H1 (cell line): ENCODE results near the gene DHDDS. TPM values are rescaled to one million over a fixed set of nuclear protein-coding genes. Genes with fewer than 3 reads are reported as not detected.
A peak's percentile ranks its signal among the peaks of the same experiment; 100 is the strongest.

Experiments used
- CTCF ChIA-PET: fragments of 300-600 bp; sonication (Branson Sonifier 250); formaldehyde crosslinking; loops from one replicate; lab custom pipeline; 2021; ENCODE audit not compliant: partially characterized antibody; lab: Charles Lee
- POLR2A ChIA-PET: fragments of 300-600 bp; sonication (Branson Sonifier 250); formaldehyde crosslinking; loops from one replicate; lab custom pipeline; 2021; ENCODE audit warnings: inconsistent platforms; ENCODE audit not compliant: partially characterized antibody; lab: Charles Lee
- DNase-seq, 2 experiments: peaks; one replicate each; pipeline versions ENCODE4 v3.0.0 to v3.0.0-alpha.2; 2010 to 2022; ENCODE audit warnings: low spot score in 2 of 2, low read depth in 1 of 2, mixed read lengths in 1 of 2
- FAIRE-seq: peaks from 2 replicates; lab custom pipeline; 2011; peaks lifted over from hg19 to GRCh38; lab: Jason Lieb, UNC
- H2AFZ ChIP-seq: 2 replicates; pipeline ENCODE4 v1.8.1; 2012; ENCODE audit warnings: low read length, inconsistent platforms
- H2AK5ac ChIP-seq: 2 replicates; pipeline ENCODE4 v1.6.1; 2013; ENCODE audit warnings: low read depth, low read length
- H2BK120ac ChIP-seq: replicated peaks from 2 replicates; pipeline ENCODE3; 2013; ENCODE audit warnings: low read depth, low read length, inconsistent platforms
- H2BK12ac ChIP-seq: 2 replicates; pipeline ENCODE4 v1.6.1; 2013; ENCODE audit warnings: low read depth, low read length
- H2BK15ac ChIP-seq: 2 replicates; pipeline ENCODE4 v1.6.1; 2013; ENCODE audit warnings: low read length
- H2BK20ac ChIP-seq: 2 replicates; pipeline ENCODE4 v1.6.1; 2013; ENCODE audit warnings: low read length
- H2BK5ac ChIP-seq: 2 replicates; pipeline ENCODE4 v1.6.1; 2013; ENCODE audit warnings: low read depth, low read length
- H3K14ac ChIP-seq: 2 replicates; pipeline ENCODE4 v1.6.1; 2013; ENCODE audit warnings: inconsistent platforms; ENCODE audit not compliant: insufficient read length
- H3K18ac ChIP-seq: 2 replicates; pipeline ENCODE4 v1.6.1; 2013; ENCODE audit warnings: low read length; ENCODE audit errors: extremely low read depth
- H3K23ac ChIP-seq: 2 replicates; pipeline ENCODE4 v1.6.1; 2013; ENCODE audit warnings: inconsistent platforms; ENCODE audit not compliant: insufficient read length
- H3K23me2 ChIP-seq: 2 replicates; pipeline ENCODE4 v1.6.1; 2013; ENCODE audit warnings: low read depth, low read length
- H3K27ac ChIP-seq: 2 replicates; pipeline ENCODE4 v1.6.1; 2011; ENCODE audit warnings: low read depth, low read length, inconsistent platforms
- H3K27me3 ChIP-seq, 4 experiments: replicated peaks in 1 of 4; 1 replicate in 1 of 4; 2 replicates in 3 of 4; pipeline versions ENCODE4 v1.6.1 to v1.8.1; 2011 to 2013; ENCODE audit warnings: low read length in 3 of 4, mild to moderate bottlenecking in 3 of 4, inconsistent platforms in 2 of 4, mixed read lengths in 2 of 4, moderate library complexity in 1 of 4; ENCODE audit not compliant: control insufficient read depth in 3 of 4, insufficient read depth in 3 of 4; ENCODE audit errors: extremely low read depth in 1 of 4
- H3K36me3 ChIP-seq, 4 experiments: 2 replicates each; pipeline versions ENCODE4 v1.6.1 to v1.8.1; 2011 to 2013; ENCODE audit warnings: mild to moderate bottlenecking in 4 of 4, low read length in 3 of 4, moderate library complexity in 2 of 4, control low read depth in 1 of 4, inconsistent platforms in 1 of 4; ENCODE audit not compliant: insufficient read depth in 4 of 4, control insufficient read depth in 2 of 4
- H3K4ac ChIP-seq: replicated peaks from 2 replicates; pipeline ENCODE3; 2013; ENCODE audit warnings: low read length, low read depth, mixed read lengths, inconsistent platforms; ENCODE audit not compliant: insufficient read length
- H3K4me1 ChIP-seq, 4 experiments: replicated peaks in 1 of 4; 1 replicate in 1 of 4; 2 replicates in 3 of 4; pipeline versions ENCODE4 v1.6.1 to v1.8.1; 2011 to 2013; ENCODE audit warnings: low read length in 3 of 4, inconsistent platforms in 2 of 4, mixed read lengths in 1 of 4; ENCODE audit not compliant: insufficient read depth in 4 of 4, control insufficient read depth in 3 of 4
- H3K4me2 ChIP-seq, 2 experiments: 2 replicates each; pipeline versions ENCODE4 v1.6.1 to v1.8.1; 2011 to 2013; ENCODE audit warnings: low read depth in 2 of 2, low read length in 2 of 2, control low read depth in 1 of 2, inconsistent platforms in 1 of 2, mild to moderate bottlenecking in 1 of 2; ENCODE audit not compliant: insufficient read depth in 1 of 2
- H3K4me3 ChIP-seq, 4 experiments: fragments of 200-600, 300-600 bp in 1 of 4; sonication (generic), shearing (Covaris generic), sonication (Bioruptor Twin) in 1 of 4; 2 replicates each; pipeline versions ENCODE4 v1.5.1 to v1.8.1; 2011 to 2016; ENCODE audit warnings: low read length in 4 of 4, low read depth in 3 of 4, control low read depth in 2 of 4, inconsistent platforms in 2 of 4, mild to moderate bottlenecking in 2 of 4, mixed read lengths in 1 of 4, moderate library complexity in 1 of 4; ENCODE audit not compliant: insufficient read depth in 2 of 4; ENCODE audit errors: extremely low read depth in 1 of 4
- H3K56ac ChIP-seq: replicated peaks from 2 replicates; pipeline ENCODE3; 2013; ENCODE audit warnings: low read depth, mild to moderate bottlenecking, mixed read lengths, low read length, inconsistent platforms; ENCODE audit not compliant: insufficient read length
- H3K79me1 ChIP-seq: 2 replicates; pipeline ENCODE4 v1.6.1; 2013; ENCODE audit warnings: low read depth, low read length, control low read depth
- H3K79me2 ChIP-seq, 2 experiments: 2 replicates each; pipeline versions ENCODE4 v1.6.1 to v1.8.1; 2012 to 2013; ENCODE audit warnings: low read length in 2 of 2, mild to moderate bottlenecking in 2 of 2, inconsistent platforms in 1 of 2; ENCODE audit not compliant: insufficient read depth in 2 of 2, control insufficient read depth in 1 of 2
- H3K9ac ChIP-seq, 4 experiments: replicated peaks in 1 of 4; 1 replicate in 1 of 4; 2 replicates in 3 of 4; pipeline versions ENCODE4 v1.6.1 to v1.8.1; 2011 to 2013; ENCODE audit warnings: low read depth in 3 of 4, low read length in 3 of 4, control low read depth in 2 of 4, mild to moderate bottlenecking in 2 of 4, moderate library complexity in 2 of 4, inconsistent platforms in 1 of 4; ENCODE audit errors: extremely low read depth in 1 of 4
- H3K9me3 ChIP-seq, 2 experiments: 2 replicates each; pipeline versions ENCODE4 v1.6.1 to v1.8.1; 2012 to 2013; ENCODE audit warnings: mild to moderate bottlenecking in 2 of 2, moderate library complexity in 2 of 2, control low read depth in 1 of 2, inconsistent platforms in 1 of 2, low read depth in 1 of 2, low read length in 1 of 2, mixed read lengths in 1 of 2; ENCODE audit not compliant: insufficient read depth in 2 of 2
- H4K20me1 ChIP-seq, 2 experiments: replicated peaks in 1 of 2; 2 replicates each; pipeline versions ENCODE3 to v1.8.1; 2011 to 2013; ENCODE audit warnings: inconsistent platforms in 2 of 2, low read length in 2 of 2, mild to moderate bottlenecking in 1 of 2; ENCODE audit not compliant: insufficient read depth in 2 of 2, control insufficient read depth in 1 of 2
- H4K5ac ChIP-seq: 2 replicates; pipeline ENCODE4 v1.6.1; 2013; ENCODE audit warnings: low read length, low read depth, mixed read lengths, inconsistent platforms; ENCODE audit not compliant: insufficient read length
- H4K8ac ChIP-seq: 2 replicates; pipeline ENCODE4 v1.8.0; 2013; ENCODE audit warnings: mild to moderate bottlenecking, moderate library complexity, low read length, inconsistent platforms; ENCODE audit not compliant: insufficient read depth; ENCODE audit errors: extremely low read depth
- H4K91ac ChIP-seq: replicated peaks from 2 replicates; pipeline ENCODE3; 2013; ENCODE audit warnings: low read length, mixed read lengths, inconsistent platforms; ENCODE audit not compliant: insufficient read length
- BACH1 ChIP-seq: IDR thresholded peaks from 2 replicates; pipeline ENCODE4 v1.6.1; 2012; ENCODE audit warnings: low read length, improper control_type of control experiment
- CBX8 ChIP-seq: fragments of 300-800, 300-1000 bp; sonication (generic); IDR thresholded peaks from 2 replicates; pipeline ENCODE4 v1.7.1; 2016; ENCODE audit warnings: low read depth, low read length, borderline replicate concordance
- CEBPB ChIP-seq: IDR thresholded peaks from 2 replicates; pipeline ENCODE4 v1.6.1; 2012; ENCODE audit warnings: low read depth, low read length
- CHD1 ChIP-seq: IDR thresholded peaks from 2 replicates; pipeline ENCODE4 v1.6.1; 2012; ENCODE audit warnings: low read depth, low read length, improper control_type of control experiment
- HDAC6 ChIP-seq: IDR thresholded peaks from one replicate; pipeline ENCODE4 v1.7.1; 2012; ENCODE audit warnings: low read depth, mild to moderate bottlenecking, inconsistent platforms, low read length, moderate library complexity
- POLR2A ChIP-seq, 2 experiments: IDR thresholded peaks; 1 replicate in 1 of 2; 2 replicates in 1 of 2; pipeline ENCODE4 v1.6.1; 2011; ENCODE audit warnings: low read depth in 2 of 2, low read length in 2 of 2, mild to moderate bottlenecking in 2 of 2; ENCODE audit errors: control extremely low read depth in 1 of 2
- POLR2AphosphoS5 ChIP-seq: IDR thresholded peaks from 2 replicates; pipeline ENCODE4 v1.6.1; 2011; ENCODE audit warnings: low read depth, low read length
- SAP30 ChIP-seq: fragments of 300-600 bp; sonication (generic); IDR thresholded peaks from 2 replicates; pipeline ENCODE4 v1.7.1; 2012; ENCODE audit warnings: low read length, moderate library complexity, mild to moderate bottlenecking, inconsistent platforms; ENCODE audit not compliant: insufficient read depth, insufficient replicate concordance
- SIX5 ChIP-seq: IDR thresholded peaks from 2 replicates; pipeline ENCODE4 v1.6.1; 2011; ENCODE audit warnings: mild to moderate bottlenecking, low read depth, low read length
- ZNF274 ChIP-seq: IDR thresholded peaks from 2 replicates; pipeline ENCODE4 v1.7.0; 2012; ENCODE audit warnings: low read length, borderline replicate concordance; ENCODE audit errors: extremely low read depth
- WGBS, 2 experiments: shearing (Covaris generic) in 1 of 2; methylation state at CpG; one replicate each; pipeline versions ENCODE4 v1.1.6 to v1.1.7; 2013 to 2015; ENCODE audit warnings: low lambda C conversion rate in 2 of 2, mixed read lengths in 2 of 2, inconsistent platforms in 1 of 2, low coverage in 1 of 2, missing lambda C conversion rate in 1 of 2; ENCODE audit not compliant: insufficient replicate concordance in 2 of 2, insufficient coverage in 1 of 2, insufficient read length in 1 of 2; ENCODE audit errors: extremely low coverage in 1 of 2, missing lambda C conversion rate in 1 of 2; 5-methylcytosine and 5-hydroxymethylcytosine counted together
- polyA plus RNA-seq, 7 experiments: library from polyadenylated mRNA; depleted of rRNA in 3 of 7; stranded (reverse) in 5 of 7; unstranded in 2 of 7; fragments of >200 nt in 5 of 7; fragments of 200-250 nt in 2 of 7; gene quantifications; 1 replicate in 5 of 7; 2 replicates in 1 of 7; 4 replicates in 1 of 7; pipeline versions ENCODE4 v1.2.1 to v1.2.3, GENCODE V29; 2011 to 2013; ENCODE audit warnings: missing spikeins in 2 of 7, mixed read lengths in 2 of 7
- total RNA-seq: library from RNA; stranded (reverse); fragmentation: NEBNext Ultra II Directional; extraction: Animal tissue kit (Norgen Biotek cat#: 25700); gene quantifications from 2 replicates; pipeline ENCODE4 v1.2.1, GENCODE V29; 2021
- TF ChIP-seq, protein P1 (sequence below): IDR thresholded peaks from 2 replicates; pipeline ENCODE4 v1.6.1; 2012; ENCODE audit warnings: inconsistent platforms

Gene DHDDS
- total and polyA plus RNA-seq, 2 of the 8 experiments (the other 6 are each of a cell fraction or from before 2014, with no cell fraction given): 28.3 to 44.6 TPM

DNA sequence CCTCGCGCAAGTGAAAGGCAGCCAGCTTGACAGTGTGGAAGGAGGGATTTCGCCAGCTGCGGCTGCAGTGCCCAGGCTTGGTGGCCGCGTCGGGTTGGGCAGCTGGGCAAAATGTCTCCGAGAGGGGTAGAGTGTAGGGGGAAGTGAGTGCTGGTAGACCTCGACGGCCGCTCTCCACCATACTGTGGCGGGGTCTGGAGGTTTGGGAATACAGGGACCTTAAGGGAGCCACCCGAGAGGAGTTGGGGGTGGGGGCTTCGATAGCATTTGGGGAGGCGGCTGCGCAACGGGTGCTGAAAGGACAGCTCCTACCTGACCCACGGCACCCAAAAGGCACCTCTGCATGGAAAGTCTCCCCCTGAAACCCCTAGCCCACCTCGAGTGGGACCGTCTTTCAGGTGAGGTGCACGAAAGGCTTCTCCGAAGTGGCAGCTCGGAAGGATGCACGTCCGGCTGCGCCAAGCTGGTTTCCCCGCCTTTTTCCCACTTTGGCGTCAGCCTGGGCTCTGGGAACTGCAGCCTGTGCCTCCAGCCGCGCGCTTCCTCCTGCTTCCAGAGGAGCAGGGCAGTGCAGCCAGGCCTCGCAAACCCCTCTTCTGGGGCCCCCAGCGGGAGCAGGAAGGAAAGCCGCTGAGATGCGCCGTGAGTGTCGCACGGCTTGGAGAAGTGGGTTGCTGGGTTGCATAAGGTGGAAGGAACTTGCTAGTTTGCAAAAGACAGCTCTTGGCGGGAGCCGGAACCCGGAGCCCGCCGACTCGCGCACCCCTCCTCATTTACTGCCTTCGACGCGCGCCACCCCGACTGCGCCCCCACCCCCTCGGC is 39.6 kb downstream of the DHDDS start:
- Histone ChIP-seq H3K79me2 (peaks cover 5 to 15% of the 10 kb centered on the region in 2 experiments; a peak in 3 of 4 replicates), H4K91ac (no peak overlapping the region), H3K4ac (peak overlapping the region; percentile 57), H2BK15ac (0 out of 2 replicates have a peak overlapping the region, but pooled peaks have one; percentile 81), H3K4me2 (peak overlapping the region; percentile 84 to 96), H3K4me1 (peaks cover 8 to 13% (median 11%) of the 10 kb centered on the region in 4 experiments), H3K23me2 (peaks cover 11% of the 10 kb centered on the region), H3K9ac (peak overlapping the region; percentile 40 to 69 (median 58)), H2AFZ (no peak overlapping the region), H3K27me3 (peaks cover 0 to 4% (median 0%) of the 10 kb centered on the region in 4 experiments; a peak in 2 of 7 replicates), H4K8ac (peak overlapping the region; percentile 35), H2AK5ac (no peak overlapping the region), H3K36me3 (peaks cover 21 to 49% (median 35%) of the 10 kb centered on the region in 4 experiments), H3K4me3 (peak overlapping the region; percentile 65 to 96 (median 78)), H2BK5ac (peak overlapping the region; percentile 85; the same call in 1 of the 2 replicates), H3K56ac (peak overlapping the region; percentile 36), H3K23ac (no peak overlapping the region), H4K20me1 (peaks cover 6 to 14% of the 10 kb centered on the region in 2 experiments), H2BK20ac (no peak overlapping the region), H3K79me1 (no peaks in the 10 kb centered on the region; the same call in 1 of the 2 replicates), H4K5ac (peak overlapping the region; percentile 20), H3K27ac (peak overlapping the region; percentile 58; the same call in 1 of the 2 replicates), H2BK12ac (peak overlapping the region; percentile 75; the same call in 1 of the 2 replicates), H3K14ac (no peak overlapping the region), H2BK120ac (no peak overlapping the region), H3K9me3 (no peaks in the 10 kb centered on the region), H3K18ac (peak overlapping the region; percentile 80)
- DNase-seq: peak; percentile 36 to 84
- CTCF ChIA-PET: interaction anchor here (0.8 to 4.3 kb wide), 8 partner anchors 9 to 191 kb away, joined by 3 to 16 read pairs (median 7); partner anchors contain the start of gene RPS6KA1
- no peak for FAIRE-seq
- WGBS, 2 experiments: 2% methylated on average over 33 of the region's 52 CpGs; no CpG with 5 or more reads in 1 of the 2 experiments
- POLR2A ChIA-PET: interaction anchor here (0.8 to 5.0 kb wide), 36 partner anchors 10 to 385 kb away, joined by 3 to 73 read pairs (median 5); partner anchors contain the start of genes CD52, DHDDS, LIN28A and RPS6KA1
- peak; percentile 0; the same call in 1 of the 2 replicates for TF ChIP-seq CEBPB
- TF ChIP-seq HDAC6: no peak
- no peak for TF ChIP-seq CBX8
- no peak for TF ChIP-seq CHD1
- TF ChIP-seq, protein P1, sequence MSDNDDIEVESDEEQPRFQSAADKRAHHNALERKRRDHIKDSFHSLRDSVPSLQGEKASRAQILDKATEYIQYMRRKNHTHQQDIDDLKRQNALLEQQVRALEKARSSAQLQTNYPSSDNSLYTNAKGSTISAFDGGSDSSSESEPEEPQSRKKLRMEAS: 0 out of 2 replicates have a peak, but pooled peaks have one; percentile 34
- TF ChIP-seq POLR2A (IDR thresholded peaks at IDR 0.05; ENCODE audit: control extremely low read depth in 1 of 2, low read depth in 2 of 2, low read length in 2 of 2): peak in 1 of 2 experiments; percentile 62; a peak in 1 of 3 replicates
- TF ChIP-seq SAP30: peak; percentile 94
- TF ChIP-seq POLR2AphosphoS5: peak; percentile 47; the same call in 1 of the 2 replicates
- TF ChIP-seq ZNF274: no peak
- TF ChIP-seq BACH1: peak; percentile 32; the same call in 1 of the 2 replicates
- no peak for TF ChIP-seq SIX5
